D721Med (cell line): Measurements from ENCODE around the gene RNF128.
"Not testable (repeated sequence)": the region's sequence is repeated elsewhere in the genome, so short reads cannot be mapped to it uniquely, and the experiment has no call there.

Experiments used
- DNase-seq: peaks from one replicate; pipeline ENCODE4 v3.0.0; 2011; ENCODE audit warnings: low spot score; ENCODE audit not compliant: insufficient read length
- FAIRE-seq: peaks from 2 replicates; lab custom pipeline; 2011; peaks lifted over from hg19 to GRCh38; lab: Jason Lieb, UNC
- TF ChIP-seq, protein P1 (sequence below): IDR thresholded peaks from 2 replicates; pipeline ENCODE4 v1.5.1; 2012; ENCODE audit warnings: mild to moderate bottlenecking, control low read depth; ENCODE audit not compliant: insufficient read depth; ENCODE audit errors: missing control alignments

Gene RNF128

GRCh38 chrX:106742193-106742592, 15.7 kb downstream of the RNF128 start:
- TF ChIP-seq, protein P1, sequence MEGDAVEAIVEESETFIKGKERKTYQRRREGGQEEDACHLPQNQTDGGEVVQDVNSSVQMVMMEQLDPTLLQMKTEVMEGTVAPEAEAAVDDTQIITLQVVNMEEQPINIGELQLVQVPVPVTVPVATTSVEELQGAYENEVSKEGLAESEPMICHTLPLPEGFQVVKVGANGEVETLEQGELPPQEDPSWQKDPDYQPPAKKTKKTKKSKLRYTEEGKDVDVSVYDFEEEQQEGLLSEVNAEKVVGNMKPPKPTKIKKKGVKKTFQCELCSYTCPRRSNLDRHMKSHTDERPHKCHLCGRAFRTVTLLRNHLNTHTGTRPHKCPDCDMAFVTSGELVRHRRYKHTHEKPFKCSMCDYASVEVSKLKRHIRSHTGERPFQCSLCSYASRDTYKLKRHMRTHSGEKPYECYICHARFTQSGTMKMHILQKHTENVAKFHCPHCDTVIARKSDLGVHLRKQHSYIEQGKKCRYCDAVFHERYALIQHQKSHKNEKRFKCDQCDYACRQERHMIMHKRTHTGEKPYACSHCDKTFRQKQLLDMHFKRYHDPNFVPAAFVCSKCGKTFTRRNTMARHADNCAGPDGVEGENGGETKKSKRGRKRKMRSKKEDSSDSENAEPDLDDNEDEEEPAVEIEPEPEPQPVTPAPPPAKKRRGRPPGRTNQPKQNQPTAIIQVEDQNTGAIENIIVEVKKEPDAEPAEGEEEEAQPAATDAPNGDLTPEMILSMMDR, result no peak
- no peak for FAIRE-seq
- DNase-seq, result no peak

DNA sequence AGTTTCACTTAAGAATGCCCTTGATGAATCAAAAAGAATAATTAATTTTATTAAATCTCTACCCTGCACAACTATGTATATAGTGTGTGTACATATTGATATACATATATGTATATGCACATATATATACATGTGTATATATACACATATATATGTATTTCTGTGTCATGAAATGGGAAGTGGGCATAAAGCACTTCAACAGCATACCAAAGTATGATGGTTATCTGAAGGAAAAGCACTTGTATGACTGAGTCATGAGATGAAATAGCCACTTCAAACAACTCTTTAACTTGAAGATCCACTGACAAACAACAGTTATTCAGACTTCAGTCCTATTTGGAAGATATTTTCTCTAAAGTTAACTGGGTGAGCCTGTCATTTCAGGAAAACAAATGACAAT, 16.3 kb downstream of the RNF128 start:
- DNase-seq, result no peak
- FAIRE-seq, result no peak
- TF ChIP-seq, protein P1, result no peak

DNA sequence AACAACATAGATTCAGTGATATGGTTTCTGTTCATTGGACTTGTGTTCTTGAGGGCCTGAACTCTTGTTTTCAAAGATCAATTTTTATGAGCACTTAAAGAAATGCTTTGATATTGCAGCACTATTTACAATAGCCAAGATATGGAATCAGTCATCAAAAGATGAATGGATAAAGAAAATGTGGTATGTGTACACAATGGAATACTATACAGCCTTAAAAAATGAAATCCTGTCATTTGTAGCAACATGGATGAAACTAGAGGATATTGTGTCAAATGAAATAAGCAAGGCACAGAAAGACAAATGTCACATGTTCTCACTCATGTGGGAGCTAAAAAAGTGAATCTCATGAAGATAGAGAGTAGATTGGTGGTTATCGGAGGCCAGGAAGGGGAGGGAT, 21.9 kb downstream of the RNF128 start:
- DNase-seq (no peak), FAIRE-seq (no peak)
- TF ChIP-seq, protein P1, result no peak

DNA sequence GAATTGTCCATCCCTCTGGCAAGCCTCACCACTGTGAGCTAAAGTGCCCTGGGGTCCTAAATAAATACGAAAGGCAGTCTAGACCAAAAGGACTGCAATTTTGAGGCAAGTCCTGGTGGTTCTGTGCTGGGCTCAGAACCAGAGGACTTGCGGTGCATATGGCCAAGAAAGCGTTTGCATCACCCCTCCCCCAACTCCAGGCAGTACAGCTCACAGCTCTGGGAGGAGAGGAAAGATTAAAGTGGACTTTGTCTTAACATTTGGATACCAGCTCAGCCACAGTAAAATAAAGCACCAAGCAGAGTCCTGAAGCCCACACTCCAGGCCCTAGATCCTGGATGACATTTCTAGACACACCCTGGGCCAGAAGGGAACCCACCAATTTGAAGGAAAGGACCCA, 24.9 kb downstream of the RNF128 start:
- no peak for DNase-seq
- TF ChIP-seq, protein P1, result no peak
- FAIRE-seq, result no peak

GRCh38 chrX:106752101-106752678, 25.7 kb downstream of the RNF128 start:
- TF ChIP-seq, protein P1, result peak; percentile 9
- FAIRE-seq (no peak), DNase-seq (no peak)

DNA sequence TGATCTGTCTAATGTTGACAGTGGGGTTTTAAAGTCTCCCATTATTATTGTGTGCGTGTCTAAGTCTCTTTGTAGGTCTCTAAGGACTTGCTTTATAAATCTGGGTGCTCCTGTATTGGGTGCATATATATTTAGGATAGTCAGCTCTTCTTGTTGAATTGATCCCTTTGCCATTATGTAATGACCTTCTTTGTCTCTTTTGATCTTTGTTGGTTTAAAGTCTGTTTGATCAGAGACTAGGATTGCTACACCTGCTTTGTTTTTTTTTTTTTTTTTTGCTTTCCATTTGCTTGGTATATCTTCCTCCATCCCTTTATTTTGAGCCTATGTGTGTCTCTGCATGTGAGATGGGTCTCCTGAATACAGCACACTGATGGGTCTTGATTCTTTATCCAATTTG, 42.8 kb downstream of the RNF128 start:
- FAIRE-seq, DNase-seq: not testable (repeated sequence)

- FAIRE-seq (no peak), DNase-seq (no peak)
- TF ChIP-seq, protein P1, result no peak
Measured at GRCh38 chrX:106774981-106775380, 48.5 kb downstream of the RNF128 start.

- DNase-seq (no peak), FAIRE-seq (no peak)
- TF ChIP-seq, protein P1, result no peak
Measured at GRCh38 chrX:106780264-106780663, 53.8 kb downstream of the RNF128 start.
